SK-N-MC (cell line): Measurements from ENCODE around the gene SPECC1.

ENCODE experiments used
- DNase-seq: peaks from one replicate; pipeline ENCODE4 v3.0.0-alpha.2; 2011; ENCODE audit warnings: low read depth, low spot score
- H3K27ac ChIP-seq: fragments of 200-600 bp; sonication (generic); 2 replicates; pipeline ENCODE4 v1.5.1; 2016; ENCODE audit warnings: mixed run types
- H3K36me3 ChIP-seq: fragments of 200-600 bp; sonication (generic); 2 replicates; pipeline ENCODE4 v1.6.1; 2017; ENCODE audit warnings: antibody characterized with exemption, low read length, mixed read lengths; ENCODE audit not compliant: insufficient read depth
- H3K4me3 ChIP-seq: fragments of 200-600 bp; sonication (generic); 2 replicates; pipeline ENCODE4 v1.5.1; 2016
- H3K9ac ChIP-seq: fragments of 200-600 bp; sonication (generic); 2 replicates; pipeline ENCODE4 v1.8.0; 2017; ENCODE audit warnings: mixed run types, mixed read lengths; ENCODE audit not compliant: insufficient read length
- H3K9me3 ChIP-seq: fragments of 200-600 bp; sonication (generic); 2 replicates; pipeline ENCODE4 v1.6.1; 2017; ENCODE audit warnings: low read depth, mild to moderate bottlenecking, antibody characterized with exemption, low read length, moderate library complexity, mixed read lengths
- EZH2 ChIP-seq: fragments of 200-600 bp; sonication (generic); IDR thresholded peaks from one replicate; pipeline ENCODE4 v1.6.1; 2017; ENCODE audit warnings: antibody characterized with exemption
- FOXP2 ChIP-seq: optimal IDR thresholded peaks from 2 replicates; pipeline ENCODE3; 2011; ENCODE audit warnings: mild to moderate bottlenecking, moderate library complexity; ENCODE audit not compliant: insufficient read depth; ENCODE audit errors: extremely low read length, control extremely low read depth
- POLR2AphosphoS5 ChIP-seq: IDR thresholded peaks from 2 replicates; pipeline ENCODE4 v1.6.1; 2012; ENCODE audit warnings: mild to moderate bottlenecking, low read depth, low read length, borderline replicate concordance

Gene SPECC1

GRCh38 chr17:20207262-20207985 lies 198.3 kb downstream of the SPECC1 start:
- Histone ChIP-seq H3K4me3 (no peak overlapping the region), H3K27ac (no peak overlapping the region), H3K36me3 (no peaks in the 10 kb centered on the region), H3K9ac (no peak overlapping the region), H3K9me3 (no peaks in the 10 kb centered on the region)
- no peak for DNase-seq
- TF ChIP-seq EZH2 = no peak
- no peak for TF ChIP-seq POLR2AphosphoS5
- no peak for TF ChIP-seq FOXP2

- no peak for DNase-seq
- H3K27ac ChIP-seq = no peak overlapping the region
- H3K9ac ChIP-seq = no peak overlapping the region
- TF ChIP-seq FOXP2 (no peak), EZH2 (no peak), POLR2AphosphoS5 (no peak)
- no peaks in the 10 kb centered on the region for H3K9me3 ChIP-seq
- no peak overlapping the region for H3K4me3 ChIP-seq
- H3K36me3 ChIP-seq = no peaks in the 10 kb centered on the region
Observed at GRCh38 chr17:20208717-20209116, 199.6 kb downstream of the SPECC1 start.

GRCh38 chr17:20210180-20210579 lies 201.0 kb downstream of the SPECC1 start:
- no peak for TF ChIP-seq FOXP2
- no peak for TF ChIP-seq POLR2AphosphoS5
- TF ChIP-seq EZH2 = no peak

GRCh38 chr17:20210614-20211013 lies 201.5 kb downstream of the SPECC1 start:
- no peak for DNase-seq
- Histone ChIP-seq H3K4me3 (no peak overlapping the region), H3K27ac (no peak overlapping the region), H3K9me3 (no peaks in the 10 kb centered on the region), H3K9ac (no peak overlapping the region), H3K36me3 (no peaks in the 10 kb centered on the region)
- no peak for TF ChIP-seq FOXP2
- no peak for TF ChIP-seq POLR2AphosphoS5
- TF ChIP-seq EZH2 = no peak

More at GRCh38 chr17:20210180-20210579, 201.0 kb downstream of the SPECC1 start:
- no peak overlapping the region for H3K4me3 ChIP-seq
- H3K36me3 ChIP-seq = no peaks in the 10 kb centered on the region
- H3K27ac ChIP-seq = no peak overlapping the region
- H3K9me3 ChIP-seq = no peaks in the 10 kb centered on the region
- H3K9ac ChIP-seq = no peak overlapping the region
- DNase-seq = no peak

- TF ChIP-seq POLR2AphosphoS5 (no peak), FOXP2 (no peak), EZH2 (no peak)
- H3K9me3 ChIP-seq = no peaks in the 10 kb centered on the region
- H3K27ac ChIP-seq = no peak overlapping the region
- no peak overlapping the region for H3K9ac ChIP-seq
- no peak for DNase-seq
- H3K4me3 ChIP-seq = no peak overlapping the region
- no peaks in the 10 kb centered on the region for H3K36me3 ChIP-seq
Observed at GRCh38 chr17:20211246-20211645, 202.1 kb downstream of the SPECC1 start.

- Histone ChIP-seq H3K4me3 (no peak overlapping the region), H3K36me3 (no peaks in the 10 kb centered on the region), H3K27ac (no peak overlapping the region), H3K9me3 (no peaks in the 10 kb centered on the region), H3K9ac (no peak overlapping the region)
- DNase-seq = no peak
- no peak for TF ChIP-seq POLR2AphosphoS5
- no peak for TF ChIP-seq EZH2
- TF ChIP-seq FOXP2 = no peak
Observed at GRCh38 chr17:20213449-20213848, 204.3 kb downstream of the SPECC1 start.

GRCh38 chr17:20214794-20215193 lies 205.6 kb downstream of the SPECC1 start:
- DNase-seq = no peak
- Histone ChIP-seq H3K9ac (no peak overlapping the region), H3K27ac (no peak overlapping the region), H3K36me3 (no peaks in the 10 kb centered on the region), H3K4me3 (no peak overlapping the region), H3K9me3 (no peaks in the 10 kb centered on the region)
- no peak for TF ChIP-seq FOXP2
- no peak for TF ChIP-seq POLR2AphosphoS5
- no peak for TF ChIP-seq EZH2

GRCh38 chr17:20216154-20216815 lies 207.1 kb downstream of the SPECC1 start:
- DNase-seq = no peak
- Histone ChIP-seq H3K9ac (no peak overlapping the region), H3K36me3 (no peaks in the 10 kb centered on the region), H3K9me3 (no peaks in the 10 kb centered on the region), H3K4me3 (no peak overlapping the region), H3K27ac (no peak overlapping the region)
- TF ChIP-seq EZH2 = no peak
- TF ChIP-seq POLR2AphosphoS5 = no peak
- TF ChIP-seq FOXP2 = no peak
